Measurements from ENCODE around the gene IPP.
"Not testable (repeated sequence)": the region's sequence is repeated elsewhere in the genome, so short reads cannot be mapped to it uniquely, and the experiment has no call there.

- TF ChIP-seq NFRKB (IDR thresholded peaks at IDR 0.05); SP1 (IDR thresholded peaks at IDR 0.05); BHLHE40 (IDR thresholded peaks at IDR 0.05; ENCODE audit: borderline replicate concordance); SUZ12 (IDR thresholded peaks at IDR 0.05); PKNOX1 (IDR thresholded peaks at IDR 0.05); L3MBTL2 (conservative IDR thresholded peaks at IDR 0.05); TARDBP (IDR thresholded peaks at IDR 0.05); FOXK2 (IDR thresholded peaks at IDR 0.05); HDGF (IDR thresholded peaks at IDR 0.05; ENCODE audit: borderline replicate concordance); FOXA1 (IDR thresholded peaks at IDR 0.05); ZNF384 (IDR thresholded peaks at IDR 0.05); FOXM1 (IDR thresholded peaks at IDR 0.05; ENCODE audit: borderline replicate concordance); LEF1 (IDR thresholded peaks at IDR 0.05; ENCODE audit: borderline replicate concordance); ELF4 (IDR thresholded peaks at IDR 0.05): not testable (repeated sequence)
These were observed 786 bp upstream of the IPP start for GRCh38 chr1:45751039-45751838.

All from HEK293T (cell line).